ENCODE data around the gene MAPK8. TPM values are rescaled to one million over a fixed set of nuclear protein-coding genes. Genes with fewer than 3 reads are reported as not detected.
A peak's percentile ranks its signal among the peaks of the same experiment; 100 is the strongest.

MAPK8 gene
- total and polyA plus RNA-seq, 9 of the 15 experiments (the other 6 are each of a cell fraction or from before 2014, with no cell fraction given), result 6.4 to 159 (median 71.0) TPM

DNA sequence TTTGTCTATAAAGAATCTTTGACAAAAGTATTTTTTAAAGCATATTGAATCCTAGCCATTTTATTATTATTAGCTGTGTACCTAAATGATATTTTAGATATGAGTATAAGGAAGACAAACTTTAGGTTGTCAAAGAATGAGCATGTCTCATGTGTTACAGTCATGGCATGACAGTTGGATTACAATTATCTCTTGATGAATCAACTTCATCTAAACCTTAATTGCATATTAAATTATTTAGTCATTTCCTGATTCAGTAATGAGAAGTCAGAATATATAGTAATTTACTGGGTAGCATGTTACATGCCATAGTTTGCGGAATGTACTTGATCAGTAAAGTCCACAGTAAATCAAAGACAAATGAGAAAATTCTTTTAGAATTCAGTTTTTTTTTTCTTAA, 59.2 kb downstream of the MAPK8 start:
- no peak overlapping the region for H3K4me3 ChIP-seq
- H3K79me2 ChIP-seq (ENCODE audit: control insufficient read depth, insufficient read depth, low read length), result peaks cover 87% of the 10 kb centered on the region
- no peaks in the 10 kb centered on the region; the same call in 2 of the 3 replicates for H3K36me3 ChIP-seq (ENCODE audit: control insufficient read depth, insufficient read depth, low read length)
- no peak overlapping the region for H3K9ac ChIP-seq (ENCODE audit: insufficient read depth in 1 of 2, low read depth in 2 of 2, low read length in 2 of 2)
- no peaks in the 10 kb centered on the region for H3K9me3 ChIP-seq (replicated peaks; ENCODE audit: control insufficient read depth, insufficient read depth, low read depth, low read length)
- peaks cover under 1 to 23% of the 10 kb centered on the region in 2 experiments for H3K4me1 ChIP-seq (replicated peaks in 1 of 2; ENCODE audit: control insufficient read depth in 2 of 2, insufficient read depth in 2 of 2, low read length in 2 of 2)
- in situ Hi-C loops (cut with MboI), result loop anchor here (10.0 kb wide), 1 partner anchor 289 kb away; no protein-coding TSS in a partner anchor
- H3K9me1 ChIP-seq (ENCODE audit: control insufficient read depth, insufficient read depth, low read length), result no peaks in the 10 kb centered on the region
- H3K27ac ChIP-seq (ENCODE audit: extremely low read depth, low read depth, low read length), result peak overlapping the region; percentile 36; the same call in 1 of the 3 replicates
- no peak overlapping the region for H2AFZ ChIP-seq (ENCODE audit: low read depth, low read length)
- H4K20me1 ChIP-seq (replicated peaks; ENCODE audit: control insufficient read depth, insufficient read depth, low read length), result no peaks in the 10 kb centered on the region
- no peak for DNase-seq (ENCODE audit: extremely low read depth in 1 of 4, low spot score in 3 of 4)
- H3K27me3 ChIP-seq (ENCODE audit: control insufficient read depth in 2 of 2, insufficient read depth in 2 of 2, low read length in 2 of 2), result no peaks in the 10 kb centered on the region
- no peak for FAIRE-seq
- 100% methylated on average over 1 of the region's 1 CpG for WGBS (ENCODE audit: insufficient coverage, low coverage, missing lambda C conversion rate)
- no peak overlapping the region for H3K4me2 ChIP-seq (ENCODE audit: insufficient read depth, low read length)
- CTCF ChIA-PET (ENCODE audit: low intra/inter-chr PET ratio), result interaction anchor here (0.6 to 5.7 kb wide), 4 partner anchors 82 to 290 kb away, joined by 3 to 77 read pairs (median 19); no protein-coding TSS in a partner anchor
- TF ChIP-seq CTBP1 (IDR thresholded peaks at IDR 0.05; ENCODE audit: borderline replicate concordance) (no peak), ZNF780A (CRISPR knock-in tag; IDR thresholded peaks at IDR 0.05) (no peak), CBFB (CRISPR knock-in tag; IDR thresholded peaks at IDR 0.05) (no peak), PRPF4 (IDR thresholded peaks at IDR 0.05; ENCODE audit: insufficient read depth, low read depth, low read length, poor library complexity, severe bottlenecking) (no peak), ESRRA (IDR thresholded peaks at IDR 0.05; ENCODE audit: borderline replicate concordance, low read depth) (no peak), STAT5B (CRISPR knock-in tag; IDR thresholded peaks at IDR 0.05) (no peak), RNF2 (IDR thresholded peaks at IDR 0.05) (no peak)
- TF ChIP-seq, protein P1, sequence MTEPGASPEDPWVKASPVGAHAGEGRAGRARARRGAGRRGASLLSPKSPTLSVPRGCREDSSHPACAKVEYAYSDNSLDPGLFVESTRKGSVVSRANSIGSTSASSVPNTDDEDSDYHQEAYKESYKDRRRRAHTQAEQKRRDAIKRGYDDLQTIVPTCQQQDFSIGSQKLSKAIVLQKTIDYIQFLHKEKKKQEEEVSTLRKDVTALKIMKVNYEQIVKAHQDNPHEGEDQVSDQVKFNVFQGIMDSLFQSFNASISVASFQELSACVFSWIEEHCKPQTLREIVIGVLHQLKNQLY (CRISPR knock-in tag; conservative IDR thresholded peaks at IDR 0.05), result no peak
- POLR2A ChIA-PET, result no interaction called here
- intact Hi-C loops (cut with micrococcal nuclease), result no loop called here
- no TSS peak for BruUV-seq (replicated peaks)
- ATAC-seq, result no peak

All from K562 (cell line).